Spleen (tissue), 7 donors: Measurements from ENCODE around the gene ATP6V1G2.

Experiments
- CTCF ChIP-seq, 11 experiments: fragments of 200-600 bp in 7 of 11; fragments of 450-650 bp in 4 of 11; sonication (generic) in 4 of 11; IDR thresholded peaks in 8 of 11; conservative IDR thresholded peaks in 3 of 11; 1 replicate in 7 of 11; 2 replicates in 4 of 11; pipeline versions ENCODE4 v1.4.0 to v1.8.0; 2016 to 2021; ENCODE audit warnings: antibody characterized with exemption in 11 of 11, inconsistent platforms in 4 of 11, mild to moderate bottlenecking in 1 of 11
- POLR2AphosphoS5 ChIP-seq, 3 donors: sonication (generic); formaldehyde crosslinking; IDR thresholded peaks; one replicate each; pipeline ENCODE4 v1.5.1; 2017; ENCODE audit warnings: antibody characterized with exemption in 3 of 3
- donor health status: DM: no; HTN: no; CAD: no; lungs with moderate emphysema.
- donor health status: DM: no; HTN: no; CAD: no.
- donor health status: DM: no; HTN: no; CAD: no.

GRCh38 chr6:31532644-31533454 lies 13.6 kb downstream of the ATP6V1G2 start:
- TF ChIP-seq POLR2AphosphoS5 (IDR thresholded peaks at IDR 0.05) (peak in 1 of 3 donors; percentile 62), CTCF (IDR thresholded peaks at IDR 0.05 in 8 of 11, conservative IDR thresholded peaks at IDR 0.05 in 3 of 11) (no peak)
